Epidermal melanocyte (primary cell): ENCODE results near the gene NKIRAS1.
"Not testable (repeated sequence)": the region's sequence is repeated elsewhere in the genome, so short reads cannot be mapped to it uniquely, and the experiment has no call there.

Experiments used
- DNase-seq: peaks from one replicate; pipeline ENCODE4 v3.0.0; 2011; ENCODE audit warnings: low spot score; ENCODE audit not compliant: insufficient read length

Gene NKIRAS1

DNA sequence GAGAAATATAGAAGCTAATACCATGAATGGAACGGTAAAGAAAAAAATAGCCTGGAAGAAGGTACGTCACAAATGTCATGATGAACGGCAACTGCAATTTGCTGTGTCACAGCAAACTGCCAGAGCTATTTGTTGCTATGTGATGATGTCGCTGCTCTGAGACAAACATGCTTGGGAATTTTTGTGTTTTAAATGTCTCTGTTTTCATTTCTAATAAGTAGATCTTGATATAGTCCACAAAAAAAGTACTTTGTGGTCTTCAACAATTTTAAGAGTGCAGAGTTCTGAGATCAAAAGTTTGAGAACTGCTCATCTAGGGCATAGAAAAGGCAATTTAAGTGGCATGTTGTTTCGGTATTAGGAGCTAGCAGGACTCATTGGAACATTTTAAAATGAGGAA, 24.0 kb upstream of the NKIRAS1 start:
- DNase-seq: no peak

DNA sequence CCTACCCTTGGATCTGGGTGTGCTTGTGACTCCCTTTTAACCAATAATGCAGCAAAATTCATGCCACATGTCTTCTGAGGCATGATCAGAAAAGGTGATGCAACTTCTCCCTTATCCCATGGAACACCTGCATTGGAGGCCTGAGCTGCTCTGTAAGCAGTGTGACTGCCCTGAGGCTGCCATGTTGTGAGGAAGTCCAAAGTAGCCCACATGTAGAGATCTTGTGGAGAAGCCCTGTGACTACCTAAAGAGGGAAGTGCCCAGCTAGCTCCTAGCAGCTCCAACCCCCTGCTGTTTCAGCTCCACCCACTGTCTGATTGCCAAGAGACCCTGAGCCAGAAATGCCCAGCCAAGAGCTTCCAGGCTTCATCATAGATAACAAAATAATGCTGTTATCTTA, 21.9 kb upstream of the NKIRAS1 start:
- DNase-seq: no peak

DNA sequence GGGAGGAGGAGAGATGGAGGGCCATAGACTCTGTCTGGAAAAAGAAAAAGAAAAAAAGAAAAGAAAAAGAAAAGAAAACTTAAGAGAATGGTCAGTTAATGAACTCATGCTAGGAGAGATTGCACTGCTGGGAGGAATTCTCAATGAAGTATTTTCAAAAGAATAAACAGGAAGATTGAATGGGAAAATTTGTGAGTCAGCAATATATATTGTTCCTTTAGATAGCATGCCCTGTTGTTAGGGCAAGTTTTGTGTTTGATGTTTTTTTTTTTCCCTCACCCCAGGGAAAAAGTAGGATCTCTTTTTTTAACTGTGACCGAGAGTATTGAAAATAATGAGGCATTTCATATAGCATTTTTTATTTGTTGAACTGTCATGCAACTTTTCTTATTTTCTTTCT, 20.5 kb upstream of the NKIRAS1 start:
- DNase-seq: no peak

DNA sequence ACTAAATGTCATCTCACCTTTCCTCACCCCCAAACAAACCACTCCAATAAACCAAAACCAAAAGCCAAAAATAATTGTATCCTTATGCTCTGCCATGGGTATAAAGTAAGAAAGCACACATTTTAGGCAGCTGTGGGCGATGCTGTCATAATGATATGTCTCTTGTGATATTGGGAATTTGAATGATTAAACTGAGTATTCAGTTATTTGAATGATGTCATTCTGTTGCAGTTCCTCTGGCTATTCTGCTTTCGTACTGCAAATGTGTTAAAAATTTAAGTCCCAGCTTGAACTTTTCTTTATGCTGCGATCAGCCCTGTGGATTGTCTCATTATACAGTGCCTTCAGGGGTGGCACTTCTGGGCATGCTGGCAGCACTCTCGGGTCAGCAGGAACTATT, 17.5 kb upstream of the NKIRAS1 start:
- no peak for DNase-seq

DNA sequence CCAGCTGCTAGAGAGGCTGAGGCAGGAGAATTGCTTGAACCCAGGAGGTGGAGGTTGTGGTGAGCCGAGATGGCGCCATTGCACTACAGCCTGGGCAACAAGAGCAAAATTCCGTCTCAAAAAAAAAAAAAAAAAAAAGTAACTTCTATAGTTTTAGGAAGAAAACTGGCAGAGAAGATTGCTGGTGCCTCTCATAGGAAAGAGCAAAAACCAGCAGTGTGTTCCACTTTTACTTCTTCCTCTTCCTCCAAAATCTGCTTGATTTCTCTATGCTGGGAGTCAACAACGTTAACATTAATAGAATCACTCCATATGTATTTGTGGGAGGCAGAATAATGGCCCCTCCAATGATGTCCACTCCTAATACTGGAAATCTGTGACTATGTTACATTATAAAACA, 15.8 kb upstream of the NKIRAS1 start:
- DNase-seq: no peak

DNA sequence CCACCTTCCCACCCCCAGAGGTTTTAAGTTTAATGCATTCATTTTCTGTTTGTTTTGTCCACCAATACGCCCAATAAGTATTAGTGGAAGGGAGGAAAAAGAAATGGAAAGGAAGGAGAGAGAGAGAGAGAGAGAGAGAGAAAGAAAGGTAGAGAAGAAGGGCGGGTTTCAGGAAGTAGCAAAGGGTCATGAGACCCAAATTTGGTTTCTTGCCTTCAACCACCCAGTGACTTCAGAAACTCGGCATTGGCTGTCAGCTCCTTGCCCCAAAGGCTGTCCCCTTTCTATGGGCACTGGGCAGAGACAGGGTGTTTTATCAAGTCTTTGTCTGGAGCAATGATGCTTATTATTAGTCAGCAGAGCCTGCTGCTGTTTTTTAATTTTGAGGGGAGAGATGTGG, 14.8 kb upstream of the NKIRAS1 start:
- no peak for DNase-seq

DNA sequence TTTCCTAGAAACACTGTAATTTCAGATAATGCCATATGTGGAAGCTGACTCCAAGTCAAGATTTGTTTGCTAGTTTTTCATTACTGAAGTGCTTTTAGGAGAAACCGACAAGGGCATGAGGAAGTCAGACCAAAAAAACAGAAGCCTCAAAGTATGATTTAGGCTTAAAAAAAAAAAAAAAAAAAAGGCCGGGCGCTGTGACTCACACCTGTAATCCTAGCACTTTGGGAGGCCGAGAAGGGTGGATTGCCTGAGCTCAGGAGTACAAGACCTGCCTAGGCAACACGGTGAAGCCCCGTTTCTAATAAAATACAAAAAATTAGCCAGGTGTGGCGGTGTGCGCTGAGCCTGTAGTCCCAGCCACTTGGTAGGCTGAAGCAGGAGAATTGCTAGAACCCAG, 11.7 kb upstream of the NKIRAS1 start:
- DNase-seq: no peak

DNA sequence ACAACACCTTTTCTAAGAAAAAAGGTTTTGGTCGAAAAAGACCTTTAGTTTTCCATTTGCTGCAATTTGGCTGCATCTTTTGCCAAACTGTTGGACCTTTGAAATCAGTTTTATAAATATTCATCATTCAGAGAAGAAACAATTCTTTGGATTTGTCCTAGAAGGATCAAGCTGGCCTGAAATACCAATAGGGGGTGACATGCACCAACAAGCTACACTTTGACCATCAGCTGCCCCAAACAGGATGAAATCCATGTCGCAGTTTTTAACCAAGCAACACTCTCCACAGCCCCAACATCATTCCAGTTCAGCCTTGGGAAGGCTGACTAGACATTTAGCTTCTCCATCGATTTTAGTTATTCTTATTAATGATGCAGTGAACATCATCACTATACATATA, 9.9 kb upstream of the NKIRAS1 start:
- DNase-seq: no peak

DNA sequence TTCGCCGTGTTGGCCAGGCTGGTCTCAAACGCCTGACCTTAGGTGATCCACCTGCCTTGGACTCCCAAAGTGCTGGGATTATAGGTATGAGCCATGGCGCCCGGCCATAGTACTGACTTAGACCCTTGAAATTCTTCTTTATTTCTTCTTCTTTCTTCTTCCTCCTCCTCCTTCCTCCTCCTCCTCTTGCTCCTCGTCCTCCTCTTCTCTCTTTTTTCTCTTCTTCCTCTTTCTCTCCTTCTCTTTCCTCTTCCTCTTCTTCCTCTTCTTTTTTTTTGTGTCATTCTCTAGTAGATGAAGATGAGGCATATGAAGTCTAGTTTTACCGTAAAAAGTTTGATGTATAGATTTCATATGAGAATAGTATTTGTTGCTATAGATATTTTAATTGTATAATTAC, 9.5 kb upstream of the NKIRAS1 start:
- DNase-seq: no peak

DNA sequence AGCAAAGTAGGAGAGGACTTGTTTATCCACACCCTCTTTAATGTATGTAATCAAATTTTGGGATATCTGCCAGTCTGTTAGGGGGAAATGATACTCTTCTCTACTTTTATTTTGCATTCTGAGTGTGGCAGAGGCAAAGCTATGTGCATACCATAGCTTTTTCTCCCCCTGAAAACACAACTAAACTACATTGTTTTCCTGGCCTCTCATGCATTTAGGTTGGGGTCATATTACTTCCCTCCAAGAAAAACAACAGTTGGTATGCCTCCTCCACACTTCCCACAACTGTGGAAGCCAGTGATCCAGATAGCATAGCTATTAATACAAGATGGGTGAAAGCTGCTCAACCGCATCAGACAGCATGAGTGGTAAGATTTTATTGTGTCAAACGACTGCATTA, 7.0 kb upstream of the NKIRAS1 start:
- no peak for DNase-seq

DNA sequence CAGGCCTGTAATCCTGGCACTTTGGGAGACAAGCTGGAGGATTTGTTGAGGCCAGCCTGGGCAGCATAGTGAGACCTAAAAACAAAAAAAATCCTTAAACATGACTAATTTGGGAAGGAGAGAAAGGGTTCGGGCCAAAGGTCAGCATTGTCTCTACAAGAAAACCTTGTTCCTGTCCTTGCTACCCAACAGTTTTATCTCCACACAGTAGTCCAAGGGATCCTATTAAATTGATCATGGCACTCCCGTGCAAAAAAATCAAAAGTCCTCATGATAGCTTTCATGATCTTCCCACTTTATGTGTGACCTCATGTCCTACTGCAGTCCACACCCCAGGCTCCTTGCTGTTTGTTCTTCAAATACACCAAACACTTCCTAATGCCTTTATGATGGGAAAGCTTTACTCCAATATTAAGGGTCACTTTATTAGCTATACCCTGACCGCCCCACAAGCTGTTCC, 4.3 kb upstream of the NKIRAS1 start:
- DNase-seq: no peak

DNA sequence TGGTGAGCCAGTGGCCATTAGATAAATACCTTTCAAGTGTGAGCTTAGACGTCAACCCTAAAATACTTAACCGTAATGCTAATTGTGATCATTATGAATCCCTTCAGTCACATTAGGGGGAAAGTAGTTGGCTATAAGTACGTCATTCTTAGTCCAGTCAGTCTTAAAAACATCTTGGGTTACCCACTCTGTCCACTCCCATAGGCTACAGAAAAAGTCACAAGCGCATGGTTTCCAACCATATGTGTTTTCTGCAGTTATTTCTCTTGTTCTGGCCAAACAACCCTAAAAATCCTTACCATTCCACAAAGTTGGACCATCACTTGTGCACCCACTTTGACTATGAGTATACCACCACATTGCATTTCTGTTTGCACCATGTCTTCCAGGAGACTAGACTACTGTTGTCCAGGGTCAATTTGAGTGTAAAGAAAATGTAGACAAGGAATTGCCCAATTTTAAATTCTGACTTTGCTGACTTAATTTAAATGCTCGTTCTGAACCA, 3.4 kb upstream of the NKIRAS1 start:
- no peak for DNase-seq

DNA sequence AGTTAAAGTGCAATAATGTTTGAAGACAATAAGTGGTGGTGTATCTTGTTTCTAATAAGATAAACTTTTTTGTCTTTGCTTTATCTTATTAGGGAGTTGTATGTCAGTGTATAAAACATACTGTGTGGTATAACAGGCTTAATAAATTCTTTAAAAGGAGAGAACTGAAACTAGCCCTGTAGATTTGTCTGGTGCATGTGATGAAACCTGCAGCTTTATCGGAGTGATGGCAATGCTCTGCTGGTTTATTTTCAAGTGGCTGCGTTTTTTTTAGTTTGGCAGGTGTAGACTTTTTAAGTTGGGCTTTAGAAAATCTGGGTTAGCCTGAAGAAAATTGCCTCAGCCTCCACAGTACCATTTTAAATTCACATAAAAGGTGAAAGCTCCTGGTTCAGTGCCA, 2.8 kb upstream of the NKIRAS1 start:
- no peak for DNase-seq

DNA sequence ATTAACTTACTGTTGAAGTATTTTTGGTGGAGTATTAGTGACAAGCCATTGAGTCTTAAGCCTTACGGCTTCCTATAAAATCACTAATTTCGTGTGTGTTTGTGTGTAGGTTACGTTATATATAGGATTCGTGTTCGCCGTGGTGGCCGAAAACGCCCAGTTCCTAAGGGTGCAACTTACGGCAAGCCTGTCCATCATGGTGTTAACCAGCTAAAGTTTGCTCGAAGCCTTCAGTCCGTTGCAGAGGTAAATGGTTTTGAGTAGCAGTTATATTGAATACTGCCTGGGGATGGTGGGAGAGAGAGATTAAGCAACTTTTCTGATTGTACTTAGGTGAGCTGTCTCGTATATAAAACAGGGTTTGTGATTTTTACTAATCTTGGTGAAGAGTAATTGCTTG, 1.5 kb upstream of the NKIRAS1 start:
- DNase-seq: not testable (repeated sequence)

DNA sequence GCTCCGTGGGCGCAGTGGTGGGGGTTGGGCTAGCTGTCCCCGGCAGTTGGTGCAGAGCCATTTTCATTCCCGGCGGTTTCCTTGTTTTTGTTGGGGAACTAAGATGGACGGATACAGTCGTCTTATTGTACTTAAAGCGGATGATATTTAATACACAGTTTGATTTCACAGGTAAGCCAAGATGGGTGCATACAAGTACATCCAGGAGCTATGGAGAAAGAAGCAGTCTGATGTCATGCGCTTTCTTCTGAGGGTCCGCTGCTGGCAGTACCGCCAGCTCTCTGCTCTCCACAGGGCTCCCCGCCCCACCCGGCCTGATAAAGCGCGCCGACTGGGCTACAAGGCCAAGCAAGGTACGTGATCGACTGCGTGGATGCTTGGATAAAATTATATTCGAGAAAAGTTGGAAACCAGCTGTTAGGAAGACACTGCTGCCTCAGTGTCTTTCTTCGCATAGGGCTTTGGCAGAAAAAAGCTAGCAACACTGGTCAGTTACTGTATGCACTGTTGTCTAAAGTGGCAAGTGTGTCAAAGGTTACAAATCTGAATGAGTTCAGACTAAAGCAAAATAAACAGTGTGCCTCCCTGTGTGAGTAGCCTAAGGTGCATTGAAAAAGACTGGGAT, 1.0 kb upstream of the NKIRAS1 start:
- DNase-seq: not testable (repeated sequence)

DNA sequence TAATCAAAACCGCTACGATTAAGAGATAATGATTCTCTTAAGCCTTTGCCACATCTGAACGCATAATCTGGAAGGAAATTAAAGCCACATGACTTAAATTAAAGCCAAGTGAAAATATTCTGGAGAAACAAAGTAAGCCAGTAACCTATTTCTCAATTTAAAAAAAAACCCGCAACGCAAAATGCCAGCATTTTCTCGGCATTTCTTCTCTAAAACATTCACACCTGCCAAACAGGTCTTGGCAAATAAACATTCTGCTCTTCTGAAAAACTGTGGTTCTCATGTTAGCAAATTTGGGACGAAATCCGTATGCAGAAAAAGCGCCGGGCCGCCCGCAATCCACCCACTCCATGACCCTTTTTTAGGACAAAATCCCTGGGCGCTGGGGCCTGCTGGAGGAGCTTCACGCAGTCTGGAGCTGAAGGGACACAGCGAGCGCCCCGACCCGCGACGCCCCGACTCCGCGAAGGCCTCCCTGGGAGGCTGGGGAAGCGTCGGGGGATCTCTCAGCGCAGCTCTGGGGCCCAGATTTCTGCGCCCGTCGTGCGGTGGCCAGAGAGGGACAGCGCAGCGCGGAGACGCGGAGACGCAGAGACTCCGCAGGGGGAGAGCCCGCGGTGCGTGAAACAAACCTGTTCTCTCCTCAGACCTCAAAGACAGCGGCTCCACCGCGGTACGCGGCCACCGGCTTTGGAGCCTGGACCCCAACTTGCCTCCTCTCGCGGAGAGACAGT, 471 bp downstream of the NKIRAS1 start:
- DNase-seq: no peak

DNA sequence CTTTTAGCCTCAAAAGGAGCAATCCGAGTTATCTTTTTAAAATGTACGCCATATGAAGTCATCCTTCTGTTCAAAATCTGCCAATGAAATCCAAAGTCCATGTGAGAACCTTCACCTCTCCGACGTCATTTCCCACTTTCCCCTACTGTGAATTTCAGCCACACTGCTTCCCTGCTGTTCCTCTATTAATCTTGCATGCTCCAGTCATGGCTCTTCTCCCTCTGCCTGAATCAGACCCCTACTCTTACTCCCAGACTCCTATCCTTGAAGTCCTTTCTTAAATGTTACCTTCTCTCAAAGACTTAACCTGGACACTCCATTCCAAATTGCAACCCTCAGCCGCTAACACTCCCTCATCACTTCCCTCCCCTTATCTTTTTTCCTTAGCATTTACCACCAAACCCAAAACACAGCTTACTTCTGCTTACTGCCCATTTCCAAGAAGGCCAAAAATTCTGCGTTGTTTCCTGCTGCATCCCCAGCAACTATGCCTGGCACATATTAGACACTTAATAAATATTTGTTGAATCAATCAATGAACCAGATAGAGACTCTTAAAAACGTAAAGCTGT, 1.2 kb downstream of the NKIRAS1 start:
- no peak for DNase-seq

DNA sequence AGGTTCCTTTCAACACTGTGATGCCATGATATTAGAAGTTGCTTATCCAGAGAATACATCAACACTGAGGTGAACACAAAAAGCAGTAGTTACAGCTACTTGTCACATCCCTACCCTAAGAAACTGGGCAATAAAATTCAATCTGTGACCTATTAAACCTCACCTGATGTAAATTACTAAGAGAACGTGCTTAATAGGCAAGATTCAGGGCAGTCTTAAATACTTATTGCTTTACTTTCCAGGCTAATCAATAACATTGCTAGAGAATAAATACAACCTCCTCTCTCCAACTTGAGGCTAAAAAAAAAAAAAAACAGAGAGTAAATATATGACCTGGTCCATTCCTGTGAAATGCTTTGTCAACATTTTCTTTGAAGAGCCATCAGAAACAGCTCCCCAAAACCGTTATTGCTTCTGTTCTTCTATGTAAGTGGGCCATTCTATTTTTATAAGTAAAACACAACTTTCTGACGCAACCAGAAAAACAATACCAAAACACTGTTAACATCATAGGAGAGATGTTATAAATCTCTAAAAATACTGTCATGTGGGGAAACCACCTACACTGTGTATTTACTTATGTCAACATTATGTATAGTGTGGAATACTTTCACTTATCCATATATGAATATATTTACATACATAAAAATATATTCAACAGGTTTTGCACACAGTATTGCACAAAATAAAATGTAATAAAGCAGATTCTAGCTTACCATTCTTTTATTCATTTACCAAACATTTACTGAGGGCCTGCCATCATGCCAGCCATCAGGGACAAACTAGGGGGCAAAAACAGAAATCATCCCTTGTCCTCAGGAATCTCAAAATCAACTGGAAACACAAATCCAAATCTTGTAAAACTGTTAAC, 2.7 kb downstream of the NKIRAS1 start:
- DNase-seq: no peak

DNA sequence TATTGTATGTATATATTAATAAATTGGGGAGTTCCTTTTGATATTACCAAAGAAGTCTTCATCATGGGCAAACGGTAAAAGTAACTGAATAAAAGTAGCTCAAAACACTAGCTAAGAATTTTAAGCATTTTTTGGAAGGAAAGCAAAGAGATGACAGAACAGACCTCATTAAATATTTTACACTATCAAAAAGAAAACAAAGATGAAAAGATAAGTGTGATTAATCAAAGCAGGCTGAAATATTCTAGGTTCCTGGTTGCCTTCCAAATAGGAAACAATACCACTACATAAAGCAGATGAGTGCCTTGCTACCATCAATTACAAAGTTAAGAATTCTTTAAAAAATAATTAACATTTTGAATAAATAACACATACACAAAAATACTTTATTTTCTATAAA, 3.6 kb downstream of the NKIRAS1 start:
- DNase-seq: no peak

DNA sequence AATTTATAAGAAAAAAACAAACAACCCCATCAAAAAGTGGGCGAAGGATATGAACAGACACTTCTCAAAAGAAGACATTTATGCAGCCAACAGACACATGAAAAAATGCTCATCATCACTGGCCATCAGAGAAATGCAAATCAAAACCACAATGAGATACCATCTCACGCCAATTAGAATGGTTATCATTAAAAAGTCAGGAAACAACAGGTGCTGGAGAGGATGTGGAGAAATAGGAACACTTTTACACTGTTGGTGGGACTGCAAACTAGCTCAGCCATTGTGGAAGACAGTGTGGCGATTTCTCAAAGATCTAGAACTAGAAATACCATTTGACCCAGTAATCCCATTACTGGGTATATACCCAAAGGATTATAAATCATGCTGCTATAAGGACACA, 4.5 kb downstream of the NKIRAS1 start:
- not testable (repeated sequence) for DNase-seq

DNA sequence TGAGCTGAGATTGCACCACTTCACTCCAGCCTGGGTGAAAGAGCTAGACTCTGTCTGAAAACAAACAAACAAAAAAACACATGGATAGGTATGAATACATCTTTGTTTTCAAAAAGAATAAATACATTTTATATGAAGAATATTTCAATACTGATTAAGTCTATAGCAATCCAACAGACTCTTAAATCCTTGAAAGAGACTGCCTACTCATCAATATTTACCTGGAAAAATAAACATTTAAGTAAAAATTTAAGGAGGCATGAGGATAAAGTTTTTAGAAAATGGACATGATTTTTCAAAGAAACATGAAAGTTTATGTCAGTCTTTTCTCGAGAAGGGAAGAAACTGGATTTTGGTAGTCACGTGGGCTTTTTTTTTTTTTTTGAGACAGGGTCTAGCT, 5.4 kb downstream of the NKIRAS1 start:
- no peak for DNase-seq

DNA sequence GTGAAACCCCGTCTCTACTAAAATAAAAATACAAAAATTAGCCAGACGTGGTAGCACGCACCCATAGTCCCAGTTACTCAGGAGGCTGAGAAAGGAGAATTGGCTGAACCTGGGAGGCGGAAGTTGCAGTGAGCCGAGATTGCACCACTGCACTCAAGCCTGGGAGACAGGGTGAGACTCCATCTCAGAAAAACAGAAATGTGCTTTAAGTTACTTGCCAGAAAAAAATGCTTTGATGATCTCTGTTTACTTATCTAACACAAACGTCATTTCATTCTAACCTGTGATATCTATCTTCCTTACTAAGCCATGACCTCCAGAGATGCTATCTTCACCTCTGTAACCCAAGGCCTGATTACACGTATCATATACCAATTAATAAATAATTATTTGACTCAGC, 7.4 kb downstream of the NKIRAS1 start:
- DNase-seq: no peak
